Mesangial cell (primary cell): Measurements from ENCODE around the gene COMMD8. TPM values are rescaled to one million over a fixed set of nuclear protein-coding genes. Genes with fewer than 3 reads are reported as not detected.

Experiments
- total RNA-seq: library from RNA; depleted of rRNA; stranded (reverse); fragments of >200 nt; gene quantifications from 2 replicates; pipeline ENCODE4 v1.2.3, GENCODE V29; 2015

Gene COMMD8
- total RNA-seq: 11.2 and 20.7 TPM in 2 replicates

GRCh38 chr4:47463235-47463956 is at the start of gene COMMD8:
COMMD8 (minus strand) TSS chr4:47463702; CDS start chr4:47463651, 51 bp downstream.

GRCh38 chr4:47485047-47485692 is 21.7 kb upstream of the COMMD8 start, which contains the start of gene ATP10D:
ATP10D (plus strand) TSS chr4:47485275; CDS start chr4:47512541, 27,266 bp downstream.

Other genes starting within 250 kb of the COMMD8 start
- gene ATP10D, start 21.6 kb upstream of the COMMD8 start, total RNA-seq: 11.4 and 14.8 TPM in 2 replicates